Common myeloid progenitor, CD34-positive (primary cell): Measurements from ENCODE around the gene RASSF8.

Source experiments
- CTCF ChIA-PET: fragments of 350-600 bp; sonication (Branson Sonifier 250); formaldehyde crosslinking; loops from one replicate; lab custom pipeline; 2021; ENCODE audit warnings: antibody characterized with exemption; lab: Charles Lee
- POLR2A ChIA-PET: fragments of 350-600 bp; sonication (Branson Sonifier 250); formaldehyde crosslinking; loops from one replicate; lab custom pipeline; 2021; ENCODE audit warnings: antibody characterized with exemption; lab: Charles Lee
- DNase-seq, 3 donors: peaks; one replicate each; pipeline versions ENCODE4 v3.0.0 to v3.0.0-alpha.2; 2013
- H3K27ac ChIP-seq, 2 experiments: 1 replicate in 1 of 2; 2 replicates in 1 of 2; pipeline ENCODE4 v1.7.0; 2013; ENCODE audit warnings: inconsistent platforms in 2 of 2, low read length in 2 of 2, mild to moderate bottlenecking in 2 of 2, low read depth in 1 of 2, moderate library complexity in 1 of 2; ENCODE audit not compliant: severe bottlenecking in 2 of 2, insufficient read depth in 1 of 2, poor library complexity in 1 of 2
- H3K27me3 ChIP-seq, 5 experiments: replicated peaks in 2 of 5; 1 replicate in 3 of 5; 2 replicates in 2 of 5; pipeline versions ENCODE4 v1.6.1 to v1.7.0; 2013; ENCODE audit warnings: low read length in 4 of 5, mild to moderate bottlenecking in 2 of 5, moderate library complexity in 2 of 5, inconsistent platforms in 1 of 5; ENCODE audit not compliant: insufficient read depth in 5 of 5, control insufficient read depth in 4 of 5
- H3K36me3 ChIP-seq, 4 experiments: 1 replicate in 2 of 4; 2 replicates in 2 of 4; pipeline versions ENCODE4 v1.6.1 to v1.7.0; 2013; ENCODE audit warnings: low read length in 3 of 4, control low read depth in 1 of 4, mild to moderate bottlenecking in 1 of 4; ENCODE audit not compliant: control insufficient read depth in 4 of 4, insufficient read depth in 4 of 4
- H3K4me1 ChIP-seq, 4 experiments: 1 replicate in 3 of 4; 2 replicates in 1 of 4; pipeline versions ENCODE4 v1.6.1 to v1.7.1; 2013; ENCODE audit warnings: low read length in 3 of 4, mild to moderate bottlenecking in 3 of 4, control low read depth in 1 of 4, inconsistent platforms in 1 of 4, moderate library complexity in 1 of 4; ENCODE audit not compliant: control insufficient read depth in 4 of 4, insufficient read depth in 4 of 4; ENCODE audit errors: control extremely low read depth in 1 of 4
- H3K4me3 ChIP-seq, 7 experiments: 1 replicate in 4 of 7; 2 replicates in 3 of 7; pipeline versions ENCODE4 v1.5.1 to v1.7.0; 2013; ENCODE audit warnings: mild to moderate bottlenecking in 7 of 7, low read length in 6 of 7, moderate library complexity in 6 of 7, inconsistent platforms in 2 of 7, low read depth in 2 of 7, control low read depth in 1 of 7; ENCODE audit not compliant: insufficient read depth in 4 of 7, control insufficient read depth in 1 of 7; ENCODE audit errors: extremely low read depth in 1 of 7
- H3K9me3 ChIP-seq, 5 experiments: 1 replicate in 4 of 5; 2 replicates in 1 of 5; pipeline versions ENCODE4 v1.6.1 to v1.7.1; 2013; ENCODE audit warnings: low read length in 4 of 5, mild to moderate bottlenecking in 2 of 5, inconsistent platforms in 1 of 5, low read depth in 1 of 5, moderate library complexity in 1 of 5; ENCODE audit not compliant: control insufficient read depth in 4 of 5, insufficient read depth in 2 of 5; ENCODE audit errors: control extremely low read depth in 1 of 5
- WGBS: methylation state at CpG from one replicate; pipeline ENCODE4 v1.1.5; 2013; ENCODE audit not compliant: insufficient coverage; 5-methylcytosine and 5-hydroxymethylcytosine counted together

Gene RASSF8

GRCh38 chr12:26108915-26109314, 150.4 kb downstream of the RASSF8 start:
- Histone ChIP-seq H3K4me3 (no peak overlapping the region), H3K27me3 (no peaks in the 10 kb centered on the region), H3K4me1 (peaks cover 4 to 9% (median 5%) of the 10 kb centered on the region in 4 experiments), H3K27ac (no peak overlapping the region), H3K36me3 (no peaks in the 10 kb centered on the region), H3K9me3 (no peaks in the 10 kb centered on the region)
- CTCF ChIA-PET, result interaction anchor here (1.4 to 2.8 kb wide), 3 partner anchors 10 to 13 kb away, joined by 4 to 13 read pairs (median 8); no protein-coding TSS in a partner anchor
- no peak for DNase-seq
- 100% methylated on average over 1 of the region's 2 CpGs for WGBS
- POLR2A ChIA-PET, result no interaction called here

GRCh38 chr12:26109343-26109881, 150.9 kb downstream of the RASSF8 start:
- WGBS, result 94% methylated on average over 9 of the region's 10 CpGs
- Histone ChIP-seq H3K27me3 (no peaks in the 10 kb centered on the region), H3K36me3 (no peaks in the 10 kb centered on the region), H3K9me3 (no peaks in the 10 kb centered on the region), H3K4me3 (no peak overlapping the region), H3K27ac (no peak overlapping the region), H3K4me1 (peaks cover 4 to 12% (median 8%) of the 10 kb centered on the region in 4 experiments)
- no peak for DNase-seq
- CTCF ChIA-PET, result interaction anchor here (1.4 to 2.8 kb wide), 3 partner anchors 10 to 13 kb away, joined by 4 to 13 read pairs (median 8); no protein-coding TSS in a partner anchor
- POLR2A ChIA-PET, result no interaction called here

- Histone ChIP-seq H3K27me3 (no peaks in the 10 kb centered on the region), H3K4me1 (peaks cover 4 to 17% (median 11%) of the 10 kb centered on the region in 4 experiments), H3K36me3 (no peaks in the 10 kb centered on the region), H3K27ac (no peak overlapping the region), H3K9me3 (no peaks in the 10 kb centered on the region), H3K4me3 (no peak overlapping the region)
- ChIA-PET CTCF (interaction anchor here (1.0 to 1.3 kb wide), 2 partner anchors 12 to 15 kb away, joined by 3 to 5 read pairs; no protein-coding TSS in a partner anchor), POLR2A (no interaction called here)
- no peak for DNase-seq
- WGBS, result 100% methylated on average over 2 of the region's 6 CpGs
Observed at GRCh38 chr12:26112232-26112631, 153.8 kb downstream of the RASSF8 start.

- H3K27ac ChIP-seq, result no peak overlapping the region
- WGBS, result 94% methylated on average over 5 of the region's 8 CpGs
- no peaks in the 10 kb centered on the region for H3K36me3 ChIP-seq
- CTCF ChIA-PET, result no interaction called here
- H3K27me3 ChIP-seq, result no peaks in the 10 kb centered on the region
- H3K9me3 ChIP-seq, result no peaks in the 10 kb centered on the region
- DNase-seq, result no peak
- H3K4me1 ChIP-seq, result peaks cover 4 to 17% (median 11%) of the 10 kb centered on the region in 4 experiments
- POLR2A ChIA-PET, result no interaction called here
- H3K4me3 ChIP-seq, result no peak overlapping the region
Observed at GRCh38 chr12:26112703-26113147, 154.2 kb downstream of the RASSF8 start.

- Histone ChIP-seq H3K36me3 (no peaks in the 10 kb centered on the region), H3K4me1 (peaks cover 4 to 17% (median 11%) of the 10 kb centered on the region in 4 experiments), H3K27ac (no peak overlapping the region), H3K27me3 (peaks cover 0 to under 1% (median 0%) of the 10 kb centered on the region in 5 experiments), H3K4me3 (peak overlapping the region in 1 of 7 experiments; percentile 80), H3K9me3 (no peaks in the 10 kb centered on the region)
- ChIA-PET CTCF (no interaction called here), POLR2A (no interaction called here)
- no peak for DNase-seq
- 86% methylated on average over 3 of the region's 6 CpGs for WGBS
Observed at GRCh38 chr12:26113181-26113654, 154.7 kb downstream of the RASSF8 start.

- H3K4me3 ChIP-seq, result peak overlapping the region; percentile 20 to 80 (median 61)
- peak overlapping the region in 1 of 2 experiments; percentile 67 for H3K27ac ChIP-seq
- ChIA-PET POLR2A (no interaction called here), CTCF (interaction anchor here (0.9 to 2.0 kb wide), 3 partner anchors 9 to 500 kb away, joined by 3 to 7 read pairs (median 4); partner anchors contain the start of gene BHLHE41)
- H3K27me3 ChIP-seq, result peaks cover 0 to 2% (median 0%) of the 10 kb centered on the region in 5 experiments
- DNase-seq, result peak; percentile 77 to 89 (median 89)
- under 1% methylated on average over 58 of the region's 72 CpGs for whole genome bisulfite sequencing
- no peaks in the 10 kb centered on the region for H3K9me3 ChIP-seq
- H3K36me3 ChIP-seq, result no peaks in the 10 kb centered on the region
- H3K4me1 ChIP-seq, result peaks cover 4 to 17% (median 11%) of the 10 kb centered on the region in 4 experiments
Observed at GRCh38 chr12:26113853-26114719, 155.6 kb downstream of the RASSF8 start.
